HepG2 (cell line): ENCODE results near the gene PRKN.

Source experiments
- CBFB ChIP-seq: sonication (generic); formaldehyde crosslinking; IDR thresholded peaks from 2 replicates; pipeline ENCODE4 v1.4.0; 2020; ENCODE audit warnings: missing genetic modification reagents
- CTCF ChIP-seq: sonication (generic); formaldehyde crosslinking; IDR thresholded peaks from 2 replicates; pipeline ENCODE4 v1.5.0; 2020; ENCODE audit warnings: mild to moderate bottlenecking, missing genetic modification reagents, moderate library complexity
- GLI4 ChIP-seq: sonication (generic); formaldehyde crosslinking; IDR thresholded peaks from 2 replicates; pipeline ENCODE4 v1.5.1; 2020; ENCODE audit warnings: missing genetic modification reagents, mild to moderate bottlenecking, moderate library complexity, borderline replicate concordance
- MAFK ChIP-seq, 2 experiments: IDR thresholded peaks in 1 of 2; conservative IDR thresholded peaks in 1 of 2; 2 replicates each; pipeline ENCODE4 v1.6.1; 2011; ENCODE audit warnings: improper control_type of control experiment in 2 of 2, low read length in 2 of 2
- MEIS2 ChIP-seq: sonication (generic); formaldehyde crosslinking; IDR thresholded peaks from 2 replicates; pipeline ENCODE4 v1.9.0; 2021; ENCODE audit warnings: mild to moderate bottlenecking, missing genetic modification reagents
- PLSCR1 ChIP-seq: sonication (generic); formaldehyde crosslinking; IDR thresholded peaks from 2 replicates; pipeline ENCODE4 v1.5.0; 2020; ENCODE audit warnings: missing genetic modification reagents, mild to moderate bottlenecking, borderline replicate concordance
- RBAK ChIP-seq: sonication (generic); formaldehyde crosslinking; IDR thresholded peaks from 2 replicates; pipeline ENCODE4 v1.5.1; 2020; ENCODE audit warnings: mild to moderate bottlenecking, missing genetic modification reagents
- RBM39 ChIP-seq: fragments of 200-400 bp; formaldehyde crosslinking; IDR thresholded peaks from one replicate; pipeline ENCODE4 v1.6.1; 2018; ENCODE audit warnings: antibody characterized with exemption, mild to moderate bottlenecking, low read depth, low read length; ENCODE audit not compliant: poor library complexity, severe bottlenecking
- SMAD3 ChIP-seq: sonication (generic); formaldehyde crosslinking; IDR thresholded peaks from 2 replicates; pipeline ENCODE4 v1.4.0; 2020; ENCODE audit warnings: missing genetic modification reagents
- YEATS2 ChIP-seq: sonication (generic); formaldehyde crosslinking; IDR thresholded peaks from 2 replicates; pipeline ENCODE4 v1.4.0; 2020; ENCODE audit warnings: missing genetic modification reagents, borderline replicate concordance
- ZNF296 ChIP-seq: sonication (generic); formaldehyde crosslinking; conservative IDR thresholded peaks from 2 replicates; pipeline ENCODE4 v1.5.0; 2020; ENCODE audit warnings: mild to moderate bottlenecking, missing genetic modification reagents
- ZNF431 ChIP-seq: sonication (generic); formaldehyde crosslinking; IDR thresholded peaks from 2 replicates; pipeline ENCODE4 v1.9.0; 2022; ENCODE audit warnings: missing genetic modification reagents, low read depth, mild to moderate bottlenecking, borderline replicate concordance

- no peak for TF ChIP-seq CTCF (CRISPR knock-in tag)
- TF ChIP-seq CBFB (CRISPR knock-in tag), result no peak
- TF ChIP-seq RBM39, result no peak
- no peak for TF ChIP-seq YEATS2 (CRISPR knock-in tag)
- no peak for TF ChIP-seq RBAK (CRISPR knock-in tag)
- no peak for TF ChIP-seq MAFK (conservative IDR thresholded peaks at IDR 0.05 in 1 of 2, IDR thresholded peaks at IDR 0.05 in 1 of 2; ENCODE audit: low read length in 2 of 2)
- no peak for TF ChIP-seq ZNF296
- no peak for TF ChIP-seq GLI4 (CRISPR knock-in tag)
- TF ChIP-seq SMAD3 (CRISPR knock-in tag), result no peak
- no peak for TF ChIP-seq MEIS2
- no peak for TF ChIP-seq ZNF431 (CRISPR knock-in tag)
- no peak for TF ChIP-seq PLSCR1
These were observed 4.9 kb downstream of the PRKN start for GRCh38 chr6:162722633-162723032.
